Tibial nerve (tissue), 4 donors: ENCODE measurements around the gene ANKFN1. TPM values are rescaled to one million over a fixed set of nuclear protein-coding genes. Genes with fewer than 3 reads are reported as not detected.

Source experiments
- DNase-seq, 2 donors: peaks; one replicate each; pipeline ENCODE4 v3.0.0-alpha.2; 2019; ENCODE audit warnings: low spot score in 2 of 2
- H3K27ac ChIP-seq, 4 donors: fragments of 200-600 bp; sonication (generic) in 3 of 4; one replicate each; pipeline ENCODE4 v1.5.1; 2017 to 2019; ENCODE audit warnings: mild to moderate bottlenecking in 1 of 4
- H3K27me3 ChIP-seq, 2 donors: fragments of 200-600 bp; sonication (generic) in 1 of 2; one replicate each; pipeline versions ENCODE4 v1.5.1 to v1.6.0; 2017 to 2019
- H3K36me3 ChIP-seq, 3 donors: fragments of 200-600 bp; sonication (generic); one replicate each; pipeline ENCODE4 v1.5.1; 2018 to 2019
- H3K4me1 ChIP-seq, 4 donors: fragments of 200-600 bp; sonication (generic) in 3 of 4; one replicate each; pipeline ENCODE4 v1.5.1; 2017 to 2019
- H3K4me3 ChIP-seq, 4 donors: fragments of 200-600 bp; sonication (generic) in 3 of 4; one replicate each; pipeline ENCODE4 v1.5.1; 2017 to 2019; ENCODE audit warnings: mild to moderate bottlenecking in 1 of 4, moderate library complexity in 1 of 4
- H3K9me3 ChIP-seq, 4 donors: fragments of 200-600 bp; sonication (generic) in 3 of 4; one replicate each; pipeline ENCODE4 v1.5.1; 2017 to 2019
- CTCF ChIP-seq, 5 experiments: fragments of 200-600 bp in 3 of 5; fragments of 450-650 bp in 2 of 5; sonication (generic) in 3 of 5; IDR thresholded peaks; one replicate each; pipeline ENCODE4 v1.5.1; 2016 to 2019; ENCODE audit warnings: antibody characterized with exemption in 5 of 5, mild to moderate bottlenecking in 3 of 5, moderate library complexity in 2 of 5
- EP300 ChIP-seq, 2 donors: sonication (generic); formaldehyde crosslinking; IDR thresholded peaks; one replicate each; pipeline ENCODE4 v1.6.1; 2017; ENCODE audit warnings: antibody characterized with exemption in 2 of 2, mild to moderate bottlenecking in 1 of 2
- POLR2A ChIP-seq, 2 donors: fragments of 450-650 bp; IDR thresholded peaks; one replicate each; pipeline ENCODE4 v1.6.1; 2017; ENCODE audit warnings: antibody characterized with exemption in 2 of 2, mild to moderate bottlenecking in 2 of 2, moderate library complexity in 2 of 2
- WGBS, 2 donors: methylation state at CpG; one replicate each; pipeline ENCODE4 v1.1.5; 2018; 5-methylcytosine and 5-hydroxymethylcytosine counted together
- total RNA-seq, 4 donors: library from RNA; depleted of rRNA; stranded (reverse); fragments of >200 nt; gene quantifications; one replicate each; pipeline ENCODE4 v1.1.0, GENCODE V29; 2016

The ANKFN1 gene
- total RNA-seq, 4 donors from 2014 or later: 0.63 to 6.5 (median 2.1) TPM; not detected in 1

DNA sequence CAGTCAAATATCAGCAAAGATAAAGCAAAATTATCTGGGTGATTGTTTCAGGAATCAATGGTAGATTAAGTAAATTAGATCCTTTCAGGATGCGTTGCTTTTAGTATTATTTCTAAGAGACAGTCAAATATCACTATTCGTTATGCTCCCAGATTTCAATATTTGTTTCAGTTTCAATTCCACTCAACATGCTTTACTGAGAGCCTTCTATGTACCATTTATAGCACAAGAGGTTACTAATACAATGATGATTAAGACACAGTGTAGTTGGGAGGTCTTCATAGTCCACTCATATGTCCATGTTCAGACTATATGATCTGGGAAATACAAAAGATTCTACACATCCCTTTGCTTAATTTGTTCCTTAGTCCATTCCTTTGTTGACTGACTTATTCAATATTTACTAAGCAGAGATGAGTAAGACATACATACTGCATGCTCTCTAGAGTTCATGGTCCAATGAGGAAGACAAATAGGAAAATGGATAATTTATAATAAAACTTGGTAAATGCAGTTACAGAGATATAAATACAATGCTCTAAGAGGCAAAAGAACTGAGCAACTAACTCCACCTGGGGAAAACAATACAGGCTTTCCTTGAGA, 352.0 kb downstream of the ANKFN1 start:
- peaks cover 0 to 26% (median 0%) of the 10 kb centered on the region in 4 donors for H3K4me1 ChIP-seq
- H3K27me3 ChIP-seq: no peaks in the 10 kb centered on the region
- H3K9me3 ChIP-seq: no peaks in the 10 kb centered on the region
- H3K27ac ChIP-seq: no peak overlapping the region
- H3K36me3 ChIP-seq: no peaks in the 10 kb centered on the region
- WGBS, 2 donors: 93 to 96% methylated on average over 2 of the region's 2 CpGs
- H3K4me3 ChIP-seq: no peak overlapping the region
- TF ChIP-seq CTCF (IDR thresholded peaks at IDR 0.05): no peak
- no peak for TF ChIP-seq POLR2A (IDR thresholded peaks at IDR 0.05)
- DNase-seq: no peak

GRCh38 chr17:56506349-56506748, 353.1 kb downstream of the ANKFN1 start:
- H3K36me3 ChIP-seq: no peaks in the 10 kb centered on the region
- no peak for DNase-seq
- no peak for TF ChIP-seq CTCF (IDR thresholded peaks at IDR 0.05)
- no peak for TF ChIP-seq POLR2A (IDR thresholded peaks at IDR 0.05)
- no peak for TF ChIP-seq EP300 (IDR thresholded peaks at IDR 0.05)
- H3K27ac ChIP-seq: no peak overlapping the region
- H3K9me3 ChIP-seq: no peaks in the 10 kb centered on the region
- peaks cover 0 to 19% (median 0%) of the 10 kb centered on the region in 4 donors for H3K4me1 ChIP-seq
- no peak overlapping the region for H3K4me3 ChIP-seq
- no peaks in the 10 kb centered on the region for H3K27me3 ChIP-seq

DNA sequence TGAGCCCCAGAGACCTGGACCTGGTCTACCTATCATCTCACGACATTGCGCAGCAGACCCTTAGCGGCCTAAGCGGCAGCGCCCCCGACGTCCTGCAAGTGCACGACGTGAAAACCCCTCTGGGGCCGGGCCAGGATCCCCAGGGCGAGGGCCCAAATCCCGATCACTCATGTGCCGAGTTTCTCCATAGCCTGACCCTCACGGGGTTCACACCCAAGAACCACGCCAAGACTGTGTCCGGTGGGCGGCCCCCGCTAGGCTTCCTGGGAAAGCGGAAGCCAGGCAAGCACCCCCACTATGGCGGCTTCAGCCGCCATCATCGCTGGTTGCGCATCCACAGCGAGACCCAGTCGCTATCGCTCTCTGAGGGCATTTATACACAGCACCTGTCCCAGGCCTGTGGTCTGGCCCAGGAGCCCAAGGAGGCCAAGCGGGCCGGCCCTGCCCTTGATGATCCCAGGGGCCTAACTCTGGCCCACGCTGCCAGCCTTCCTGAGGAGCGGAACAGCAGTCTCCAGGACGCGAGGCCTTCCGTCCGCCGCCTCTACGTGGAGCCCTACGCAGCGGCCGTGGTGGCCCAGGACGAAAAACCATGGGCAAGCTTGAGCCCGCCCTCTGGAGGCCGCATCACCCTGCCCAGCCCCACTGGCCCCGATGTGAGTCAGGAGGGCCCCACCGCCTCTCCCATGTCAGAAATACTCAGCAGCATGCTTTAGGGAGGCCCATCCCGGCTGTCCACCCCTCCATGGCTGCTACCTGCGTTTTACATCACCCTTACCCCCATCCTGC, 357.5 kb downstream of the ANKFN1 start:
- no peak for TF ChIP-seq POLR2A (IDR thresholded peaks at IDR 0.05)
- no peak for TF ChIP-seq CTCF (IDR thresholded peaks at IDR 0.05)
- TF ChIP-seq EP300 (IDR thresholded peaks at IDR 0.05): no peak
- no peak overlapping the region for H3K27ac ChIP-seq
- DNase-seq: no peak
- H3K4me1 ChIP-seq: no peaks in the 10 kb centered on the region
- H3K4me3 ChIP-seq: no peak overlapping the region
- no peaks in the 10 kb centered on the region for H3K9me3 ChIP-seq
- WGBS, 2 donors: 97 to 98% methylated on average over 42 to 46 of the region's 46 CpGs
- no peaks in the 10 kb centered on the region for H3K36me3 ChIP-seq
- H3K27me3 ChIP-seq: no peaks in the 10 kb centered on the region

GRCh38 chr17:56514264-56514663, 361.0 kb downstream of the ANKFN1 start:
- Histone ChIP-seq H3K27ac (no peak overlapping the region), H3K27me3 (no peaks in the 10 kb centered on the region), H3K36me3 (no peaks in the 10 kb centered on the region), H3K4me3 (no peak overlapping the region), H3K9me3 (no peaks in the 10 kb centered on the region), H3K4me1 (no peaks in the 10 kb centered on the region)
- WGBS, 2 donors: 85 to 86% methylated on average over 2 of the region's 2 CpGs
- no peak for DNase-seq
- TF ChIP-seq POLR2A (IDR thresholded peaks at IDR 0.05): no peak
- no peak for TF ChIP-seq CTCF (IDR thresholded peaks at IDR 0.05)
- TF ChIP-seq EP300 (IDR thresholded peaks at IDR 0.05): no peak

DNA sequence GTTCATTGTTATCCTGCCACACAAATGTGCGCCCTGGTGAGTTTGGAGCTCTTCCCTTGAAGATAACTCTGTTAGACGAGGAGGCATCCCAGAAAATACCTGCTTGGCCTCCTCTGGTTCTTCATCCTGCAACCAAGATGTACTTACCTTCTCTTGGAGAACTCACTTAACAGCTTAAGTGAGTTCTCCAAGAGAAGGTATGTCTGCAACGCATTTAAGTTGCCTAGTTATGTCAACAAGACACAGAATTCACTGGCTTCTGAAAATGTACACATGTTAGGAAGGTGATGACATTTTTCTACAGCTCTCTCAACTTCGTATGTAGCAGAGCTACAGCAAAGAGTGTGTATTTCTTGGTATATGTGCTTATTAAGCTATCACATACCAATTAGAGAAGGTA, 361.6 kb downstream of the ANKFN1 start:
- Histone ChIP-seq H3K4me1 (peaks cover 0 to 3% (median 0%) of the 10 kb centered on the region in 4 donors), H3K36me3 (no peaks in the 10 kb centered on the region), H3K27ac (no peak overlapping the region), H3K4me3 (no peak overlapping the region), H3K9me3 (no peaks in the 10 kb centered on the region), H3K27me3 (no peaks in the 10 kb centered on the region)
- TF ChIP-seq CTCF (IDR thresholded peaks at IDR 0.05) (no peak), EP300 (IDR thresholded peaks at IDR 0.05) (no peak), POLR2A (IDR thresholded peaks at IDR 0.05) (no peak)
- no peak for DNase-seq
- WGBS, 2 donors: 81 to 85% methylated on average over 4 of the region's 4 CpGs
